GM12878 (cell line): ENCODE results near the gene ISLR2. TPM values are rescaled to one million over a fixed set of nuclear protein-coding genes. Genes with fewer than 3 reads are reported as not detected.
"Not testable (repeated sequence)": the region's sequence is repeated elsewhere in the genome, so short reads cannot be mapped to it uniquely, and the experiment has no call there.

Source experiments
- ATAC-seq: fragments of 200-7000 bp; cut with Tn5 transposase; 3 replicates; pipeline ENCODE4 v1.9.1; 2020; ENCODE audit warnings: mild to moderate bottlenecking, moderate library complexity
- BruUV-seq: library from RNA; stranded (reverse); fragments of 400-500 nt; replicated peaks from 2 replicates; lab custom pipeline; 2021; lab: Mats Ljungman, UMichigan
- CTCF ChIA-PET: fragments of 300-600 bp; sonication (Branson Sonifier 250); formaldehyde crosslinking; extraction: SDS; loops from one replicate; lab custom pipeline; 2021; ENCODE audit warnings: inconsistent platforms; lab: Yijun Ruan, JAX
- POLR2A ChIA-PET: fragments of 350-600 bp; formaldehyde crosslinking; extraction: SDS; loops from one replicate; lab custom pipeline; 2021; ENCODE audit warnings: inconsistent platforms; lab: Charles Lee
- RAD21 ChIA-PET: fragments of 300-600 bp; sonication (Branson Sonifier 250); formaldehyde crosslinking; loops from one replicate; lab custom pipeline; 2023; ENCODE audit warnings: antibody characterized with exemption; ENCODE audit not compliant: unreplicated experiment; lab: Charles Lee
- SMC1A ChIA-PET: fragments of 300-600 bp; sonication (Branson Sonifier 250); formaldehyde crosslinking; loops from one replicate; lab custom pipeline; 2023; ENCODE audit not compliant: unreplicated experiment, uncharacterized antibody; lab: Charles Lee
- DNase-seq: peaks from one replicate; pipeline ENCODE4 v3.0.0-alpha.2; 2011; ENCODE audit warnings: low read depth, low spot score
- FAIRE-seq: peaks from 3 replicates; lab custom pipeline; 2011; peaks lifted over from hg19 to GRCh38; lab: Jason Lieb, UNC
- H2AFZ ChIP-seq: 2 replicates; pipeline ENCODE4 v1.6.0; 2011; ENCODE audit warnings: low read depth, low read length, control low read depth; ENCODE audit not compliant: control insufficient read depth
- H3K27ac ChIP-seq: 2 replicates; pipeline ENCODE4 v1.5.1; 2011; ENCODE audit warnings: control low read depth; ENCODE audit not compliant: control insufficient read depth, insufficient read depth
- H3K27me3 ChIP-seq, 2 experiments: replicated peaks in 1 of 2; 2 replicates each; pipeline versions ENCODE4 v1.6.0 to v1.6.1; 2011; ENCODE audit warnings: low read length in 1 of 2; ENCODE audit not compliant: control insufficient read depth in 2 of 2, insufficient read depth in 2 of 2
- H3K36me3 ChIP-seq, 2 experiments: 2 replicates each; pipeline ENCODE4 v1.5.1; 2011; ENCODE audit warnings: low read length in 1 of 2; ENCODE audit not compliant: control insufficient read depth in 2 of 2, insufficient read depth in 2 of 2
- H3K4me1 ChIP-seq: 2 replicates; pipeline ENCODE4 v1.6.1; 2011; ENCODE audit warnings: mild to moderate bottlenecking, low read length, moderate library complexity, mixed read lengths; ENCODE audit not compliant: control insufficient read depth, insufficient read depth
- H3K4me2 ChIP-seq: 2 replicates; pipeline ENCODE4 v1.6.0; 2011; ENCODE audit warnings: control low read depth; ENCODE audit not compliant: control insufficient read depth, insufficient read depth
- H3K4me3 ChIP-seq: fragments of 200-600 bp; sonication (generic); 2 replicates; pipeline ENCODE4 v1.5.1; 2016
- H3K79me2 ChIP-seq: 2 replicates; pipeline ENCODE4 v1.6.0; 2011; ENCODE audit warnings: low read length; ENCODE audit not compliant: control insufficient read depth, insufficient read depth
- H3K9ac ChIP-seq: 2 replicates; pipeline ENCODE4 v1.8.0; 2011; ENCODE audit warnings: low read length, control low read depth, mixed read lengths; ENCODE audit not compliant: control insufficient read depth, insufficient read depth
- H3K9me3 ChIP-seq: replicated peaks from 3 replicates; pipeline ENCODE4 v1.5.1; 2011; ENCODE audit warnings: mild to moderate bottlenecking, low read length; ENCODE audit not compliant: control insufficient read depth, insufficient read depth
- H4K20me1 ChIP-seq: 2 replicates; pipeline ENCODE4 v1.6.0; 2011; ENCODE audit not compliant: control insufficient read depth, insufficient read depth
- BHLHE40 ChIP-seq, 2 experiments: fragments of 450-650 bp in 1 of 2; IDR thresholded peaks; 2 replicates each; pipeline ENCODE4 v1.6.1; 2011 to 2017; ENCODE audit warnings: low read depth in 2 of 2, borderline replicate concordance in 1 of 2, improper control_type of control experiment in 1 of 2, low read length in 1 of 2, mild to moderate bottlenecking in 1 of 2
- CHD2 ChIP-seq: IDR thresholded peaks from 2 replicates; pipeline ENCODE4 v1.6.1; 2011; ENCODE audit warnings: low read depth, low read length, improper control_type of control experiment, borderline replicate concordance
- E2F8 ChIP-seq: fragments of 450-650 bp; IDR thresholded peaks from 2 replicates; pipeline ENCODE4 v1.6.1; 2018; ENCODE audit warnings: mild to moderate bottlenecking, low read depth, moderate library complexity; ENCODE audit not compliant: partially characterized antibody
- HCFC1 ChIP-seq: fragments of 150-350 bp; IDR thresholded peaks from 2 replicates; pipeline ENCODE4 v1.6.1; 2014; ENCODE audit warnings: low read length
- IKZF1 ChIP-seq: fragments of 450-650 bp; conservative IDR thresholded peaks from 2 replicates; pipeline ENCODE4 v1.6.1; 2017; ENCODE audit warnings: antibody characterized with exemption, mild to moderate bottlenecking
- IKZF2 ChIP-seq, 2 experiments: fragments of 450-650 bp; IDR thresholded peaks; 2 replicates each; pipeline ENCODE4 v1.6.1; 2017; ENCODE audit warnings: mild to moderate bottlenecking in 2 of 2, moderate library complexity in 2 of 2
- MYB ChIP-seq: fragments of 150-350 bp; IDR thresholded peaks from 2 replicates; pipeline ENCODE4 v1.6.1; 2014; ENCODE audit warnings: mild to moderate bottlenecking, low read depth, low read length, borderline replicate concordance
- POLR2A ChIP-seq: IDR thresholded peaks from 2 replicates; pipeline ENCODE4 v1.6.1; 2011; ENCODE audit warnings: low read depth, mild to moderate bottlenecking, low read length
- RAD51 ChIP-seq: fragments of 450-650 bp; IDR thresholded peaks from 2 replicates; pipeline ENCODE4 v1.6.1; 2016; ENCODE audit warnings: moderate library complexity, mild to moderate bottlenecking, inconsistent platforms
- WGBS: methylation state at CpG from one replicate; pipeline ENCODE4 v1.1.6; 2016; ENCODE audit warnings: low lambda C conversion rate; ENCODE audit not compliant: insufficient replicate concordance, insufficient coverage; ENCODE audit errors: missing lambda C conversion rate; 5-methylcytosine and 5-hydroxymethylcytosine counted together
- in situ Hi-C: fragments of 300-500 bp; cut with MboI; formaldehyde crosslinking; loops from 9 replicates; pipeline ENCODE4 v1.14.3; 2018; ENCODE audit warnings: mixed read lengths
- intact Hi-C: fragments of 100-400 bp; cut with micrococcal nuclease; formaldehyde crosslinking; loops from one replicate; pipeline ENCODE4 v1.14.2; 2022; ENCODE audit not compliant: unreplicated experiment
- polyA plus RNA-seq, 11 experiments: library from polyadenylated mRNA; depleted of rRNA in 4 of 11; unstranded in 6 of 11; stranded (reverse) in 5 of 11; fragments of >200 nt; fragmentation: Nextera tagmentation in 4 of 11; fragmentation: Illumina TruSeq in 1 of 11; extraction: Ambion mirVana in 4 of 11; extraction: Trizol in 1 of 11; gene quantifications; 1 replicate in 1 of 11; 2 replicates in 10 of 11; pipeline versions ENCODE4 v1.2.1 to v1.2.3, GENCODE V29; 2011 to 2016; ENCODE audit warnings: inconsistent platforms in 2 of 11, missing spikeins in 2 of 11, low read depth in 1 of 11
- total RNA-seq, 4 experiments: library from RNA; depleted of rRNA in 3 of 4; stranded (reverse); fragments of >200 nt in 3 of 4; fragmentation: Illumina TruSeq in 1 of 4; extraction: Trizol in 1 of 4; gene quantifications; 2 replicates each; pipeline versions ENCODE4 v1.2.1 to v1.2.3, GENCODE V29; 2013 to 2021

The ISLR2 gene
- total and polyA plus RNA-seq, 10 of the 15 experiments (the other 5 are each of a cell fraction or from before 2014, with no cell fraction given), result 0.04 to 0.21 (median 0.07) TPM; not detected in 4

DNA sequence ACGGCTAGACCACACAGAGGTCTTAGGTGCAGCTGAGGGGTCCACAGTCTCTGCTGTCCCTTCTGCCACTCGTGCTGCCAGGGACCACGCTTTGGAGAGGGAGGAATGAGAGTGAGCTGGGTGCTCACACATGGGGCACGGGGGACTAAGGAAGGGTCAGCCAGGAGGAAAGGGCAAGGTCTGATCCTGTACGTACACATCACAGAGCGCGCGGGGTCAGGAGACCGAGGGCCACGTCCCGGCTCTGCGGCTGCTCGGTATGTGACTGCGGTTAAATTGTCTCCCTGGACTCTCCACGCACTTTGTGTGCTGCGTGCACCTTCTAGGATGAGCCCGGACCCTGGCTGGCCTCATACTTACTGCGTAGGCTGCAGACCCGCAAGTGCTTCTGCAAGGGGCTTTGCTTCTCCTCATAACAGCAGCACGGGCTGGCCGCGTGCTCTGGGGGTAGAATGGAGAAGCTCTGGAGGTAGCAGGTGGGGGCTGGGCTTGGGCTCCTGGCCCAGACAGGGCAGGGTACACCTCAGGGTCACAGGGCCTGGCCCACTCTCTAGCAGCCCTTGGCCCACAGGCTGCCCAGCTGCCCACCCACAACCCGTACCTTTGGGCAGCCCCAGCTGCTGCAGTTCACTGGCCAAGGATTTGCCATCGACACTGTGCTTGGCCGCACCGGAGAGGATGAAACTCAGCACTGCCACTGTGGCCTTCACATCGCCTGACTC, 33.5 kb upstream of the ISLR2 start:
- H2AFZ ChIP-seq, RAD21 ChIA-PET, H3K27me3 ChIP-seq, CTCF ChIA-PET, DNase-seq, H3K36me3 ChIP-seq, POLR2A ChIA-PET, H3K9ac ChIP-seq, ATAC-seq, in situ Hi-C loops, BruUV-seq, H3K79me2 ChIP-seq, H3K9me3 ChIP-seq, FAIRE-seq, H3K4me3 ChIP-seq, intact Hi-C loops, SMC1A ChIA-PET, H4K20me1 ChIP-seq, H3K4me2 ChIP-seq, H3K4me1 ChIP-seq, H3K27ac ChIP-seq: not testable (repeated sequence)
- no CpG with 5 or more reads among the region's 27 CpGs for WGBS

- H3K27ac ChIP-seq, in situ Hi-C loops, H3K27me3 ChIP-seq, POLR2A ChIA-PET, H3K79me2 ChIP-seq, H4K20me1 ChIP-seq, SMC1A ChIA-PET, H3K9me3 ChIP-seq, CTCF ChIA-PET, RAD21 ChIA-PET, H3K36me3 ChIP-seq, H3K4me1 ChIP-seq, intact Hi-C loops, FAIRE-seq: not testable (repeated sequence)
- ATAC-seq (peak; percentile 97), DNase-seq (peak; percentile 31)
- BruUV-seq, result TSS peak; percentile 99
- peak overlapping the region; percentile 54; the same call in 1 of the 2 replicates for H3K4me2 ChIP-seq
- peak overlapping the region; percentile 79 for H2AFZ ChIP-seq
- WGBS, result under 1% methylated on average over 18 of the region's 45 CpGs
- peak overlapping the region; percentile 55; the same call in 1 of the 2 replicates for H3K4me3 ChIP-seq
- 0 out of 2 replicates have a peak overlapping the region, but pooled peaks have one; percentile 39 for H3K9ac ChIP-seq
- TF ChIP-seq POLR2A (peak; percentile 37; the same call in 1 of the 2 replicates), HCFC1 (peak; percentile 46; the same call in 1 of the 2 replicates), CHD2 (peak; percentile 57; the same call in 1 of the 2 replicates), IKZF1 (peak; percentile 73), RAD51 (peak; percentile 99), MYB (peak; percentile 81; the same call in 1 of the 2 replicates), BHLHE40 (IDR thresholded peaks at IDR 0.05; ENCODE audit: borderline replicate concordance in 1 of 2, low read depth in 2 of 2, low read length in 1 of 2) (peak in 1 of 2 experiments; percentile 93; a peak in 2 of 4 replicates), IKZF2 (IDR thresholded peaks at IDR 0.05) (peak; percentile 48 to 54; a peak in 3 of 4 replicates), E2F8 (peak; percentile 40)
Observed at GRCh38 chr15:74099963-74100733, 30.2 kb upstream of the ISLR2 start.
